HG02852 (cell line): ENCODE results near the gene ASGR1.
"Not testable (repeated sequence)": the region's sequence is repeated elsewhere in the genome, so short reads cannot be mapped to it uniquely, and the experiment has no call there.

Source experiments
- ATAC-seq: cut with Tn5 transposase; IDR thresholded peaks from one replicate; pipeline ENCODE4 v1.9.1; 2021; ENCODE audit warnings: mild to moderate bottlenecking, moderate library complexity; ENCODE audit not compliant: unreplicated experiment

The ASGR1 gene

DNA sequence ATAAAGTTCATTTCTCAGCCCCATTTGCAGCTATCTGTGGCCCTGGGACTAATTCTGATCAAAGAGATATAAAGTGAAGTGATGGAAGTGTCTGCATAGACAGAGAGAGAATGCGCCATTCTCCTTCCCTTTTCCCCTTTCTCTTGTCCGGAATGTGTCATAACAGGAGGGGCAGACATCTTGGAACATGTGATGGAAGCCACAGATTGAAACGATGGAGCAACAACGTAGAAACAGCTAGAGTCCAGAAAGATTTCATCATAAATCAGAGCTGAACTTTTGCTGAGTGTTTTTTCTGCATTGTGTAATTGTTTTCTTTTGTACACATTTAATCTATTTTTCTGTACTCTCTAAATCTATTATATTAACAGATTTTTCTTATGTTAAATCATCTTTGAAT is 11.3 kb downstream of the ASGR1 start:
- no peak for ATAC-seq

DNA sequence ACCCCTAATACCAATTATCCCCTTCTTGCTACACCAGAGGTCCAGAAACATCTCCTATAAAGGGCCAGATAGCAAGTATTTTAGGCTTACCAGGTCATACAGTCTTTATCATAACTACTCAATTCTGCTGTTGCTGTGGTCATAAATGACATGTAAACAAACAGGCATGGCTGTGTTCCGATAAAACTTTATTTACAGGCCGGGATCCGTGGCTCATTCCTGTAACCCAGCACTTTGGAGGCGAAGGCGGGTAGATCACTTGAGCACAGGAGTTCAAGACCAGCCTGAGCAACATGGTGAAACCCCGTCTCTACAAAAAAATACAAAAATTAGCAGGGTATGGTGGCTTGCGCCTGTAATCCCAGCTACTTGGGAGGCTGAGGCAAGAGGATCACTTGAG is 12.3 kb downstream of the ASGR1 start:
- ATAC-seq = no peak

DNA sequence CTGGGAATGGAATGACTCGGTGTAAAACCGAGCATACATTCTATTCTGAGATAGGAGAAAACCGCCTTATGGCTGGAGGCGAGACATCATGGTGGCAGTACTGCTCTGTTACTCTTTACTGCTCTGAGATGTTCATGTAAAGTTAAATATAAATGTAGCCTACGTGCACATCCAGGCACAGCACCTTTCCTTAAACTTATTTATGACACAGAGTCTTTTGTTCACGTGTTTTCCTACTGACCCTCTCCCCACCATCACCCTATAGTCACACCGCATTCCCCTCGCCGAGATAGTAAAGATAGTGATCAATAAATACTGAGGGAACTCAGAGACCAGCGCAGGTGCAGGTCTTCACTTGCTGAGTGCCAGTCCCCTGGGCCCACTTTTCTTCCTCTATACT is 19.6 kb downstream of the ASGR1 start:
- not testable (repeated sequence) for ATAC-seq

DNA sequence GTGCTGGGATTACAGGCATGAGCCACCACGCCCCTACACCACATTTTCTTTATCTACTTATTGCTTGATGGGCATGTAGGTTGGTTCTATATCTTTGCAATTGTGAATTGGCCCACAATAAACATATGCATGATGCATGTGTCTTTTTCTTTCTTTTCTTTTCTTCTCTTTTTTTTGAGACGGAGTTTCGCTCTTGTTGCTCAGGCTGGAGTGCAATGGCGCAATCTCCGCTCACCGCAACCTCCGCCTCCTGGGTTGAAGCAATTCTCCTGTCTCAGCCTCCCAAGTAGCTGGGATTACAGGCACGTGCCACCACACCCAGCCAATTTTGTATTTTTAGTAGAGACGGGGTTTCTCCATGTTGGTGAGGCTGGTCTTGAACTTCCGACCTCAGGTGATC is 20.7 kb downstream of the ASGR1 start:
- not testable (repeated sequence) for ATAC-seq

DNA sequence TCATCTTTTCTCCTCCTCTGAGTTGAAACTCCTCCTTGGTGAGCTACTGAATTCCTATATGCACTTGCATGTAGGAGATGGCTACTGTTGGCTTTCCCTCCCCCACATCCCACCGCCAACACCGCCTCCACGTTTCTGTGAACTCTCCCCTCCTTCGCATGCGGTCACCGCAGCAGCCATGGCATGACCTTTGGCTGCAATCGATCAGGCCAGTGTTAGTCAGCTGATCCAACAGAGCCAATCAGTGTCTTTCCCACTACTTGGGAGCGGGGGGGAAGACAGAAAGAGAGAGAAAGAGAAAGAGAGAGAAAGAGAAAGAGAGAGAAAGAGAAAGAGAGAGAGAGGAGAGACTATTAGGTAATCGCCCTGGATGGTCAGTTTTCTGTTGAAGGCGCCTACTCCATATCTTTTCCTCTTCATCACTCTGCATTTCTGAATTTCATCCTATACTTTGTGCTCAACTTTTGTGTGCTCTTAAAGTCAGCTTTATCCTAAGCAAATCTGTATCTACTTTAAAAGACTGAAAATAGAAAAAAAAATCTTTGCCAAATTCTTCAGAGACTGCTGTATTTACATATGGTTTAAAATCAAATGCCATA is 22.7 kb downstream of the ASGR1 start:
- no peak for ATAC-seq

DNA sequence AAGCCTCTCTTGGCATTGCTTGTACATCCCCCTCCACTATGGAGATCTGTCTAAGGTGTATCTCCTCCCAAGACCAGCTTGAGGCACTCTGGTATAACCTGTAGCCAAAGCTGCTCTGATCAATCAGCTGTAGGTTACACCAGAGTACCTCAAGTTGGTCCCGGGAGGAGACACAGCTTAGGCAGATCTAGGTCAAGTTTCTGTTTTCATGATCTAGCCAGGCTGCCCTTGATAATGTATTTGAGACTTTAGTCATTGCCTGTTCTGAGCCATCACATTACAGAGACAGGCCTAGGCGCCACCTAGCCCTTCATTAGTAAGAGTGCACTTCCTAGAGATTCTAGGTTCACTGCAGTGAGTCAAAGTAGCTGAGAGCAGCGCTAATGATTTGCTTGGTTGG is 31.4 kb downstream of the ASGR1 start:
- no peak for ATAC-seq

DNA sequence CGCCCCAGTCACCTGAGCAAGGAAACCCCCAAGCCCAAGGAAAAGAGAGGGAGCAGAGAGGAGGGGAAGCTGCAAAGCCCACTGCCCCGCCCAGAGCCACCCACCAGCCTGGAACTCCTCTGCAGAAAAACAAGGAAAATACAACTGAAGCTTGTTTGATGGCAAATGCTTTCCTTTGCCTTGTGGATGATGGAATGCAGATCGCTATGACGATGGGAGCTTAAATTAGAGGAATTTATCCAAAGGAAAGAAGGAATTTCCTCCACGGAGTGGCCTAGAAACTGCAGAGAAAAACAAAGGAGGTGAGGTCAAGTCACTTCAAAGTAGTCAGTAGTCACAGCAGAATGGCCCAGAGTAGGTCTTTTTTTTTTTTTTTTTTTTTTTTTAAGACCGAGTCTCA is 33.1 kb downstream of the ASGR1 start:
- ATAC-seq = no peak

DNA sequence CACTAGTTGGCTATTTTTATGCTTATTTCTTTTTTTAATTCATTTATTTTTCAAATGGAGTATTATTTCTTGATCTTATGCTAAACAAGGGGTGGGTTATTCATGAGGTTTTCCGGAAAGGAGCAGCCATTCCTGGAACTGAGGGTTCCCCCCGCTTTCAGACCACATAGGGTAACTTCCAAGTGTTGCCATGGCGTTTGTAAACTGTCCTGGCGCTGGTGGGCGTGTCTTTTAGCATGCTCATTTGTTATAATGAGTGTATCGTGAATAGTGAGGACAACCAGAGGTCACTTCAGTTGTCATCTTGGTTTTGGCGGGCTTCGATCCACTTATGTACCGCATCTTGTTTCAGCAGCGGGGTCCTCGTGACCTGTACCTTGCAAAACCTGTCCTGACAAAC is 35.0 kb downstream of the ASGR1 start:
- ATAC-seq = no peak

DNA sequence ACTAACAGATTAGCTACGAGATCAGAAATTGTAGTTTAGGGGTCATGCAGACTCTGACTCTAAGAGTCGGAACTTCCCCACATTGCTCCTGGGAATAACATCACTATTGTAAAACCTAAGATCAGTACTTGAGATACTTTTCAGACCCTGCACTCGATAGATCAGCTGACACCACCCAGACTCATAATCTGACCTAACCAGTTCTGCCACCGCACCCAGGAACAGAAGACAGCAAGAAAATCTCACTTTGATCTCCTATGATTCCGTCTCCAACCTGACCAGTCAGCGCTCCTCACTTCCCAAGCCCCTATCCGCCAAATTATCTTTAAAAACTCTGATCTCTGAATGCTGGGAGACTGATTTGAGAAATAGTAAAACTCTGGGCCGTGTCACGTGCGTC is 37.3 kb downstream of the ASGR1 start:
- ATAC-seq = no peak

DNA sequence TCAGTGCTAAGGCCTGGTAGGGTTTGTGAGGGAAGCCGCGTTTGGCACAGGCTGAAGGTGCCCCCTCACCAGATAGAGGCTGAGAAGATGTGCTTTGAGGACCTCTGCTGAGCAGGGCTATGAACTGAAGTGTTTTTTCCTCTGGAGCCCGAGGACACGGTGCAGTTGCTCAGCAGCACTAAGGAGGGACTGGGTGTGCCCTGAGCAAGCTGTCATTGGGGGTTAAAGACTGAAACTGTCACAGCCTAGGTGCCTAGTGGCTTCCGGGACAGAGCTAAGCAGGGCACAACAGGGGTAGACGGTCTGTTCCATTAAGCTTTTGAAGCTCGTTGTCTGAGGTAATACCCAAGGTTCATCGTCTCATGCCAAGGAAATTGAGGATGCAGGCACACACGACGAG is 39.8 kb downstream of the ASGR1 start:
- no peak for ATAC-seq

DNA sequence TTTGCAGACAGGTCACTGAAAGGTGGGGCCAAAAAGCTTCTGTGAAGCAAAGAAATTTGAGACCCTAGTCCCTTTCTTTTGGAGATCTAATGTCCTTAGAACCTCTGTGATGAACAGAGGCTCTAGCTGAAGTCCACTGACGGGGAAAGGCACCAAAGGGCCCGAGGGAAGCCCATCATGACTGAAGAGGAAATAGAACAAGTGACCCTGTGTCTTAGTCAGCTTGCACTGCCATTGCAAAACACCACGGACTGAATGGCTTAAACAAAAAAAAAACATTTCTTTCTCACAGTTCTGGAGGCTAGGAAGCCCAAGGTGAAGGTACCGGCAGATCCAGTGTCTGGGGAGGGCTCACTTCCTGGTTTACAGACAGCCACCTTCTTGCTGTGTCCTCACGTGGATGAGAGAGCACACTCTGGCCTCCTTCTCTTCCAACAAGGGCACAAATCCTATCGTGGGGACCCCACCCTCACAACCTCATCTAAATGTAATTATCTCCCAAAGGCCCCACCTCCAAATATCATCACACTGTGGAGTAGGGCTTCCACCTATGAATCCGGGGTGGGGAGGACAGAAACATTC is 40.3 kb downstream of the ASGR1 start:
- ATAC-seq = no peak

DNA sequence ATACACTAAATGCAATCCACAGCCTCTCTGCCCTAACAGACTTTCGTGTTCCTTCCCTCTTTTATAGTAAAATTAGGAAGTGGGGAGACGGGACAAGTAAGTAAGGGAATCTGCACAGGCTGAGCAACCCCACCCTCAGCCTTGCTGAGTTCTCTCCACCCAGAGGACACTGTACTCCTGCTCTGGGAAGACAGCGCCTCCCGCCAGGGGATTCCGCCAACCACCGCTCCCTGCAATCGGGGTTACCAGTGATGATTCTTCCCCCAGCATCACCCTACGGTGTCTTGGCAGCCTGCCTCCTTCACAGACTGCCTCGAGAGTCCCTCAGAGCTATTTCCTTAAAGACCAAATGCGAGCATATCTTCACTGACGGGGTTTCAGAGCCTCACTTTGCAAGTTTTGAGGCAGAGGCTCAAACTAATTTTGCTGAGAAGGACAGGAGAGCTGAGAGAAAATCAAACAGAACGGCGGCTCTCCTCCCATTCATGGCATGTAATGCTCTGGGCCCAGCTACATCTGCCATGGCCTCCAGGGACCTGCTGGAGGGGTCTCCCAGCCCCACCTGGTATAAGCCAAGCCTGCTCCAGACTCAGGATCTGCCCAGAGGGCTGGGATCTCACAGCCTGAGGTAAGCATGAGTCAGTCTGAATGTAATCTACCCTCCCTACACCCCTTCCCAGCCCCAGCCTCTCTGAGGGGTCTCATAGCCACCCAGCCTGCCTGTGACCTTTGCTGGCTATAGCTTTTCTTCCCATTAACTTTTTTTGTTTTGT is 41.8 kb downstream of the ASGR1 start:
- ATAC-seq = no peak

DNA sequence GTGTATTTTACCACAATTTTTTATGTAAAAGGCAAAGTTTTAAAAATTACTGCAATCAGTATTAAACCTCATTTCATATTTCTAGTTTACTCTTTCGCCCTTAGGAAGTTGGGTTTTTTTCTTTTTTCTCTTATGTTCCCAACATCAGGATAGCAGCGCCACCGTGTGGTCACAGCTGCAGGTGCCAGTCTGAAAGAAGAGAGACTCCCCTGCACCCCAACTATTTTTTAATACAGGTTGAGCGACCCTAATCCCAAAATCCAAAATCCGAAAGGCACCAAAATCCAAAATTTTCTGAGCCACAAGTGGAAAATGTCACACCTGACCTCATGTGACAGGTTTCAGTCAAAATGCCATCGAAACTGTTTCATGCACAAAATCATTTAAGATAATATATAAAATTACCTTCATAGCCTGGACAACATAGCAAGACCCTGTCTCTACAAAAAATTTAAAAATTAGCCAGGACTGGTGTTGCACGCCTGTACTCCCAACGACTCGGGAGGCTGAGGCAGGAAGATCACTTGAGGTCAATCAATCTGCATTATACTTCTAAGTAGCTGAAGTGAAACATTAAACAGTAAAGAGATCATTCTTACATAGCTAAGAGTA is 42.8 kb downstream of the ASGR1 start:
- no peak for ATAC-seq

DNA sequence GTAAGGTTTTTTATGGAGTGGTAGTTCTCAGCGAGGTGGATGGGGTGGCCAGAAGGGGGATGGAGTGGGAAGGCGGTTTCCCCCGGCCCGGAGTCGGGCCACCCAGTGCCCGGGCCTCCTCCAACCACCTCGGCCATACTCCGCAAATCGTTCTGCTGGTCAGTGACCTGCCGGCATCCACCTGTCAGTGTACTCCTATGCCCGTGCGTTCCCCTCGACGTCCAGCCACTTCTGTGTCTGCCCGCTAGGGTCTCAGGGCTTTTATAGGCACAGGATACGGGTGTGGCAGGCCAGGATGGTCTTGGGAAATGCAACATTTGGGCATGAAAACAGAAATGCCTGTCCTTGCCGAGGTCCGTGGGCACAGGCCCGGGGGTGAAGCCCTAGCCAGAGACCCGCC is 45.3 kb downstream of the ASGR1 start:
- no peak for ATAC-seq

DNA sequence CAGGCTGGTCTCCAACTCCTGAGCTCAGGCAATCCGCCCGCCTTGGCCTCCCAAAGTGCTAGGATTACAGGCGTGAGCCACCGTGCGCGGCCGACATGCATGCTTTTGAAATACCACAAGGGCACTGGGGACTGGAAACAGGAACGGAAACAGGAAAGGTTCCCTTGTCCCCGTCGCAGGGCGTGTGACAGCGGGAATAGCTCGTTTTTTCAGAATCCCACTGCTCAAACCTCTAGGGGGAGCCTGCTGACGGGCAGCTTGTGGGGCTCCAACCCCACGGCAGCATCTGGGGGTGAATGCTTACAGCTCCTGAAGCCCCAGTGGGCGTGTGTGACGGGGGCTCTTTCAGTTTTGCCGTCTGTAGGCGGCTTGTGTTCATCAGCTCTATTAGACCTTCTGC is 45.7 kb downstream of the ASGR1 start:
- ATAC-seq = no peak

DNA sequence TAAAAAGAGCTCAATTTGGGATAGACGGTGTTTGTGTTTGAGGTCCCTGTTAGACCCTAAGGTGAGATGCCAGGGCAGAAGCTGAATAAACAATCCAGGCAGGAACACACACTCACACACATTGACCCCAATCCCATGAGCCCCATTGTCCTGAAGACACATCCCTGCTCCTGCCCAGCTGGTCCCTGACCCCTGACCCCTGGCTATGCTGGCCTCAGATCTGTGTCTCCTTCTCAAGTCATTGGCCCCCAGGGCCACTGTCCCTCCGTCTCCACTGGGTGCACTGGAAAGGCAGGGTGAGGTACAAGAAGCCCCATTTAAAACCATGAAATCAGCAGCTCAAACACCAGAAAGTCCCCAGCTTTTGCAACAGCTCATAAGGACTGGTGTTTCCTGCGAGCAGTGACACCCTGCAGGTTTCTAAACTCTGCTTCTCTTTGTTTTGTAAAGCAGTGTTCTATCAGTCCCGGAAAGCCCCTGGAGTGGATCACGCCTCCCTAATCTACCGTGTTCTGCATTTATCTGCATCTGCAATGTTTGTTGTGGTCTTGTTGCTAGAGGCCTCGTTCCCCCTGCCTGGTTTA is 46.6 kb downstream of the ASGR1 start:
- peak; percentile 62 for ATAC-seq

DNA sequence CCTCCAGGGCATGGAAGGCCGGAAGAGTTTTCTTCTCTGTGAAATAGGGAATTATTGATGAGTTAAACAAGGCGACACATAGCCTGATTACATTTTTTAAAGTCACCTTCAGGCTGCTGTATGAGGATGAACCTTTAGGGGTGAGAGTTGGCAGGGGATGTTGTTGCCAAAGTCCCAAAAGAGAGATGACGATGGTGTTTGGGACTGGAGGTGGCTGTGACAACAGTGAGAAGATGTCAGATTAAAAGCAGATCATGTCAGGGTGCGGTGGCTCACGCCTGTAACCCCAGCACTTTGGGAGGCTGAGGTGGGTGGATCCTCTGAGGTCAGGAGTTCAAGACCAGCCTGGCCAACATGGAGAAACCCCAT is 47.8 kb downstream of the ASGR1 start:
- no peak for ATAC-seq

DNA sequence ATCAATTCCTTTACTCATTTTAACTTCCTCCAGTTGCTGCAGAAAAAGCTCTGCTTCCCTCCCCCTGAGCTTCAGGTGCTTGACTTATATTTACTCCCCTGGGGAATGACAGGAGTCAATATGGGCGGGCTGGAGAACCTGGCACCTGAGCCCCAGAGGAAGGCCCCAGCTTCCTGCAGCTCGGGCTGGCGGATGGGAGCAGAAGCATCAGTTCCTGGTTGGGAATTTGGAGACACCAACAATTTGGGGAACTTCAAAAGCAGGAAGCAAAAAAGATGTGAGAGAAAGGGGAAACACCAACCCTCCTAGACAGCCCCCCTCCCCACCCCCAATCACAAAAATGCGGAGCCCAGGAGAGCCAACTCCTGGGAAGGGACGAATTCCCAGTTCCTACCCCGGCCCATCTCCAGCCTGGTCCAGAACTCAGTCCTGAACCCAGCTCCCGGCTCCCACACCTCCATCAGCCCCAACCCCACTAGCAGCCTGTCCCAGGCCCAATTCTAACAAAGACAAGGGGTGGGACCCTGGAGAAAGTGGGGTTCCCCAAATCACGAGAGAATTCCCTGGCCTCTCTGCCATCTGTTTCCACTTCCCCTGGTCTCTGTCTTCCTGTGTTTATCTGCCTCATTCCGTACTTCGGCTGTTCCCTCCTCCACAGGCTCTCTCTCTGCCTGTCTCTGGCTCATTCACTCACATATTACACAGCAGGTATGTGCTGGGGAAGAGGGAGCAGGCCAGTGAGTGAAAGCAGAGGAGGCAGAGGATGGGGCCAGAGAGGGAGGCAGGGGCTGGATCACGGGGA is 48.3 kb downstream of the ASGR1 start:
- ATAC-seq = no peak

DNA sequence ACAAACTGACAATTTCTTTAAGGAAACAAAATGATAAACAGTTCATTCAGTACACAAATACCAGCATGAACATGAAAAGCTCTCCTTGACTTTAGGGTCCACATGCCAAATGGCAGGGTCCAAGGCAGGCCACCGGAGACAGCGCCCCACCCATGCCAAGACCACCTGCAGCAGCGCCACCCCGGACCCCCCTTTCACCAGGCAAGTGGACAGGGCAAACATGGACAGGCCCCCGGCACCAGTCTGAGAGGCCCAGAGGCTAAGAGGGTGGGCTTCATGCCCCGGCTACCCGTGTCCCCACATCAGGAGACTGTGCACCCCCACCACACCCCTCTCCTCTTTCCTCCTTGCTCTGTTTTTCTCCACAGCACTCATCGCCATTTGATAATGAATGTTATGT is 49.9 kb downstream of the ASGR1 start:
- no peak for ATAC-seq

DNA sequence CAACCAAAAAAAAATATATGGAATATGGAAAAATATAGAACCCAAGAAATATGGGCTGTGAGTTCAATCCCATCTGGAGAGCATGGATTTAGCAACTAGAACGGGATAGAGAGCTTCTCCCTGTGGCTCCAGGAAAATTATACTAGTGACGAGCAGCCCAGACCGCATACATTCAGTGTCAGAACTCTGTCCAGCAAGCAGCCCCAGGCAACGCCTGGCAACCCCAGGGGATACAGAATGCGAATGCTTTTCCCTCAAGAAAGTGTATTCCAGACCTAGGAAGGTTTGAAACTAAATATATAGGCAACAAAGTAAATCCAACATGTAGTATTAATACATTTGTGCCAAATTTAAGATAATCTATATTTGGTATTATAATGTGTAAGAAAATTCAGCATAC is 51.0 kb downstream of the ASGR1 start:
- ATAC-seq = no peak

DNA sequence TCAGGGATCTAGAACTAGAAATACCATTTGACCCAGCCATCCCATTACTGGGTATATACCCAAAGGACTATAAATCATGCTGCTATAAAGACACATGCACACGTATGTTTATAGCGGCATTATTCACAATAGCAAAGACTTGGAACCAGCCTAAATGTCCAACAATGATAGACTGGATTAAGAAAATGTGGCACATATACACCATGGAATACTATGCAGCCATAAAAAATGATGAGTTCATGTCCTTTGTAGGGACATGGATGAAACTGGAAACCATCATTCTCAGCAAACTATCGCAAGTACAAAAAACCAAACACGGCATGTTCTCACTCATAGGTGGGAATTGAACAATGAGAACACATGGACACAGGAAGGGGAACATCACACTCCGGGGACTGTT is 51.7 kb downstream of the ASGR1 start:
- ATAC-seq = not testable (repeated sequence)
